ENCODE measurements around the gene PRPH2. TPM values are rescaled to one million over a fixed set of nuclear protein-coding genes. Genes with fewer than 3 reads are reported as not detected.
A peak's percentile ranks its signal among the peaks of the same experiment; 100 is the strongest.

Gene PRPH2
- total and polyA plus RNA-seq, 8 donors, result 0.34 to 2.2 (median 1.3) TPM

DNA sequence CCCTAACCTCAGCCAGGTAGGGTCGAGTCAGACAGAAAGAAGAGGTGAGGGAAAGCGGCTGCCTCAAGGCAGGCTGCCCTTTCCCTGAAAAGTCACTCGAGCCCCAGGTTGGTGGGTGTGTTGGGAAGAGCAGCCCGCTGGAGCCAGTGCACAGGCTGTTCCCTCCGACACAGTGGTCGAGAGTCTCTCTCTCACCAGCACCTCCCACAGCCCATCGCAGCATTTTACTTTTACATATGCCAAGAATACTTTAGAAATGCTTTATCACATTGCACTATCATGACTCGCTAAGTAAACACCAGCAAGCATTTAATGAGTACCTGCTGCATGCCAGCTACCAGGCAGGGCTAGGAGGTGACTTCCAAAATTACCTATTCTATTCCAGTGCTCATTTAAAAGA is 1.7 kb downstream of the PRPH2 start:
- Histone ChIP-seq H3K36me3 (no peaks in the 10 kb centered on the region), H3K9me3 (no peaks in the 10 kb centered on the region), H3K27ac (no peak overlapping the region), H3K27me3 (no peaks in the 10 kb centered on the region), H3K4me3 (no peak overlapping the region), H3K4me1 (no peaks in the 10 kb centered on the region)
- 49 to 58% methylated on average over 8 of the region's 8 CpGs for WGBS, 2 donors
- intact Hi-C loops (cut with DNase I), result no loop called here
- FAIRE-seq (no peak), DNase-seq (peak in 1 of 6 donors; percentile 19), ATAC-seq (no peak)
- TF ChIP-seq, protein P1, sequence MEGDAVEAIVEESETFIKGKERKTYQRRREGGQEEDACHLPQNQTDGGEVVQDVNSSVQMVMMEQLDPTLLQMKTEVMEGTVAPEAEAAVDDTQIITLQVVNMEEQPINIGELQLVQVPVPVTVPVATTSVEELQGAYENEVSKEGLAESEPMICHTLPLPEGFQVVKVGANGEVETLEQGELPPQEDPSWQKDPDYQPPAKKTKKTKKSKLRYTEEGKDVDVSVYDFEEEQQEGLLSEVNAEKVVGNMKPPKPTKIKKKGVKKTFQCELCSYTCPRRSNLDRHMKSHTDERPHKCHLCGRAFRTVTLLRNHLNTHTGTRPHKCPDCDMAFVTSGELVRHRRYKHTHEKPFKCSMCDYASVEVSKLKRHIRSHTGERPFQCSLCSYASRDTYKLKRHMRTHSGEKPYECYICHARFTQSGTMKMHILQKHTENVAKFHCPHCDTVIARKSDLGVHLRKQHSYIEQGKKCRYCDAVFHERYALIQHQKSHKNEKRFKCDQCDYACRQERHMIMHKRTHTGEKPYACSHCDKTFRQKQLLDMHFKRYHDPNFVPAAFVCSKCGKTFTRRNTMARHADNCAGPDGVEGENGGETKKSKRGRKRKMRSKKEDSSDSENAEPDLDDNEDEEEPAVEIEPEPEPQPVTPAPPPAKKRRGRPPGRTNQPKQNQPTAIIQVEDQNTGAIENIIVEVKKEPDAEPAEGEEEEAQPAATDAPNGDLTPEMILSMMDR (IDR thresholded peaks at IDR 0.05), result no peak

DNA sequence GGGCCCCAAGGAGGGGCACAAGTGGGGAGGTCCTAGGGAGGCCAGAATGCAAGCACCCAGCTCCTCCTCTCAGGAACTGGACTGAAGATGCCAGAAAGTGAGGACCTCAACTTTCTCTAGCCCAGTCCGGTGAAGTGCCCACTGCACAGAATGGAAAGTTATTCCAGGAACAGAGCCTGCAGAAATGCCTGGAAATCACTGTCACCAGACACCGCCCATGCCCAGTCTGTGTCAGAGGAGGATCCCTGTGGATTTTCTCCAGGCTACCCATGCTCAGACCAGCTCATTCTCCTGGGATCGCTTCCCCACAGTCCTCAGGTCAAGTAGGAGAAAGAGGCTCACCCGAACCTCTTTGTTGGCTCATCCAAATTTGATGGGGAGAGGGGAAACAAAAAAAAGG is 6.5 kb downstream of the PRPH2 start:
- TF ChIP-seq, protein P1 (IDR thresholded peaks at IDR 0.05), result no peak
- H3K27me3 ChIP-seq, result no peaks in the 10 kb centered on the region
- 83 to 84% methylated on average over 4 of the region's 4 CpGs for WGBS, 2 donors
- H3K4me3 ChIP-seq, result no peak overlapping the region
- intact Hi-C loops (cut with DNase I), result no loop called here
- no peaks in the 10 kb centered on the region for H3K4me1 ChIP-seq
- ATAC-seq (no peak), FAIRE-seq (no peak), DNase-seq (peak in 1 of 6 donors; percentile 5)
- H3K9me3 ChIP-seq, result no peaks in the 10 kb centered on the region
- no peaks in the 10 kb centered on the region for H3K36me3 ChIP-seq
- H3K27ac ChIP-seq, result no peak overlapping the region

DNA sequence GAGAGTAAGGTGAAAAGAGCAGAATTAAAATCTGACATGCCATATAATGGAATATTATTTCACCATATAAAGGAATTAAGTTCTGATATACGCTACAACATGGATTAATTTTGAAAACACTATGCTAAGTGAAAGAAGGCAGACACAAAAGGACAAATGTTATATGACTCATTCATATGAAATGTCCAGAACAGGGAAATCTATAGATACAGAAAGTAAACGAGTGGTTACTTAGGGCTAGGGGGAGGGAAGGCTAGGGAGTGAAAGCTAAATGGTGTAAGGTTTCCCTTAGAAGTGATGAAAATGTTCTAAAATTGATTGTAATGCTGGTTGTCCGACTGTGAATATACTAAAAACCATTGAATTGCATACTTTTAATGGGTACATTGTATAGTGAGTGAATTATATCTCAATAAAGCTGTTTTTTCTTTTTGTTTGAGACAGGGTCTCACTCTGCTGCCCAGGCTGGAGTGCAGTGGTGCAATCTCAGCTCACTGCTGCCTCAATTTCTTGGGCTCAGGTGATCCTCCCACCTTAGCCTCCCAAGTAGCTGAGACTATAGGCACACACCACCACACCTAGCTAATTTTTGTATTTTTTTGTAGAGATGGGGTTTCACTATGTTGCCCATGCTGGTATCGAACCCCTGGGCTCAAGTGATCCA is 8.2 kb downstream of the PRPH2 start:
- no peak for ATAC-seq
- no peaks in the 10 kb centered on the region for H3K4me1 ChIP-seq
- H3K27ac ChIP-seq, result no peak overlapping the region
- H3K9me3 ChIP-seq, result no peaks in the 10 kb centered on the region
- H3K4me3 ChIP-seq, result no peak overlapping the region
- H3K27me3 ChIP-seq, result no peaks in the 10 kb centered on the region
- no peaks in the 10 kb centered on the region for H3K36me3 ChIP-seq
- 69 to 76% methylated on average over 4 of the region's 4 CpGs for WGBS, 2 donors
- intact Hi-C loops (cut with DNase I), result no loop called here
- DNase-seq, result no peak
- TF ChIP-seq, protein P1 (IDR thresholded peaks at IDR 0.05), result no peak
- FAIRE-seq, result no peak

DNA sequence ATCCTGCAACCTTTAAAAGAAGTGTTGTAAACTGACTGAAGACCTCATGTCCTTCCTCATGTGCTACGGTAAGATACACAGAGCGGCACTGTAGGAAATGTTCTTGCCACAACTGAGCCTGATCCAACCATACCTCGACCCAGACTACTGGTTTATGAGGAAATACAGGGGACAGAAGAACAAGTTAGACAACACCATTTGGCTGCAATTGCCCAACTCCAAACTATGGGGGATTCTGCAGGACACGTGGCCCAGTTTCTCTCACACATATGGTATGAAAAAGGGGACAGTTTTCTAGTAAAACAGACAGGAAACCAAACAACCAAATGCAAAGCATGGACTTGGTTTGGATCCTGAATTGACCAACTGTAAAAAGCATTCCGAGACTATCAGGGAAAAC is 10.5 kb downstream of the PRPH2 start:
- FAIRE-seq, result no peak
- no peak for ATAC-seq
- no peak overlapping the region for H3K27ac ChIP-seq
- H3K27me3 ChIP-seq, result no peaks in the 10 kb centered on the region
- no peaks in the 10 kb centered on the region for H3K4me1 ChIP-seq
- no peaks in the 10 kb centered on the region for H3K36me3 ChIP-seq
- H3K4me3 ChIP-seq, result no peak overlapping the region
- 83 to 92% methylated on average over 5 of the region's 5 CpGs for WGBS, 2 donors
- no peaks in the 10 kb centered on the region for H3K9me3 ChIP-seq
- no peak for DNase-seq
- intact Hi-C loops (cut with DNase I), result no loop called here
- TF ChIP-seq, protein P1 (IDR thresholded peaks at IDR 0.05), result no peak

DNA sequence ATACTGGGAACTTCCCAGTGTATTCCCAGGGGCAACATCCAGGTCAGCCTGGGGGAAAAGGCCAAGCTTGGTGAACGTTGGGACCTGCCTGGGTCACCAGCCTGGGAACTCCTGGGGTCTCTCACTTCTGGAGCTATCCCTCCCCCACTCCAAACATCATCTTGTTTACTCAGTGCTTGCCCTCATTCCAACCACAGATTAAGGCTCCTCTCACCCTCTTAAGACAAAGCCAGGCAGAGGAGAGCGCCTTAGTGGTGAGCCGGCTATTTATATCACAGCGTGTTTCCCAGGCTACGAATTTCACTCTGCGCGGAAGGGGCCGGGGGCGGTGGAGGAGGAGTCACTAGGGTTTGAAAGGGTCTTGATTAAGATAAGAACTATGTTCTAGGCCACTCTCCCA is 12.1 kb downstream of the PRPH2 start:
- DNase-seq, result no peak
- no peak for ATAC-seq

More for the DNA sequence above, 12.1 kb downstream of the PRPH2 start:
- Histone ChIP-seq H3K27me3 (no peaks in the 10 kb centered on the region), H3K36me3 (no peaks in the 10 kb centered on the region), H3K9me3 (no peaks in the 10 kb centered on the region), H3K4me3 (no peak overlapping the region), H3K4me1 (no peaks in the 10 kb centered on the region), H3K27ac (no peak overlapping the region)
- no peak for FAIRE-seq
- intact Hi-C loops (cut with DNase I), result no loop called here
- WGBS, 2 donors, result 59% methylated on average over 9 of the region's 9 CpGs
- TF ChIP-seq, protein P1 (IDR thresholded peaks at IDR 0.05), result no peak

Measured in pancreas (tissue), 10 donors.